AG09319 (cell line): Measurements from ENCODE around the gene FAM219B.

Experiments used
- DNase-seq: peaks from one replicate; pipeline ENCODE4 v3.0.0-alpha.2; 2010; ENCODE audit warnings: low read depth; ENCODE audit errors: extremely low read depth
- CTCF ChIP-seq: IDR thresholded peaks from 2 replicates; pipeline ENCODE4 v1.5.1; 2011; ENCODE audit warnings: low read depth, mild to moderate bottlenecking, inconsistent platforms, low read length, moderate library complexity

FAM219B gene

DNA sequence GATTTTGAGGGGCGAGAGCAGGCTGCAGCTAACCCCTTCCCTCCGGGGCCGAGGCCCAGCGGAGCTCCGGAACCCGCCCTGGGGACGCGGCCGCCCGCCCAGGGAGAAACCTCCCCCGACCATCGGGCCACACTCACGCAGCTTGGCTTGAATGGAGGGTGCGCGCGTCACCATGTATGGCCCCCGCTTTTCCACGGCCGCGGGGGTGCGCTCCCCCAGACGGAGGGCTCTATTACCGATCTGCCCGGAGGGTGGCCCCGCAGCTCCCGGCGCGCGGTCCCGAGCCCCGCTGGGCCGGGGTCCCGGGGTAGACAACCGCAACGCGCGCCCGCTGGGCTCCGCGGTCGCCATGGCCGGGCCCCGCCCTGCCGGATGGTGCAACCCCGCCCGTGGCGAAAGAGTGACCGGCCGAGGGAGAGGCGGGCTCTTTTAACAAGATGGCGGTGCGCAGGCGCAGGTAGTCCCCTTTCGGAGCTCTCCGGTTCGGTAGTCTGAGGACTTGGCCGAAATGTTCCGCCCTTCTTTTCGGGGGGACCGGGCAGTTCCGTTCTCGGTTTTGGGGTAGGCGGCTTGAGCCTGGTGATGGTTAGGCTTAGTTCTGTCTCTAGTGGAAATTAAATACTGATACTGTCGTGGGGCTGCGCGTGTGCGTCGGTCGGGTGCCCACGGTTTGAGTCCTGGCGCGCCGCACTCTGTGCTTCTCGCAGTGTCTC is at the start of gene FAM219B:
Gene FAM219B (minus strand): TSS at position 402 of the 713 bp plus-strand sequence. CDS start 51 bp downstream, at position 351.
- peak; percentile 65 for DNase-seq
- TF ChIP-seq CTCF = no peak

GRCh38 chr15:74955796-74956647 is 49.4 kb upstream of the FAM219B start:
- DNase-seq = no peak

DNA sequence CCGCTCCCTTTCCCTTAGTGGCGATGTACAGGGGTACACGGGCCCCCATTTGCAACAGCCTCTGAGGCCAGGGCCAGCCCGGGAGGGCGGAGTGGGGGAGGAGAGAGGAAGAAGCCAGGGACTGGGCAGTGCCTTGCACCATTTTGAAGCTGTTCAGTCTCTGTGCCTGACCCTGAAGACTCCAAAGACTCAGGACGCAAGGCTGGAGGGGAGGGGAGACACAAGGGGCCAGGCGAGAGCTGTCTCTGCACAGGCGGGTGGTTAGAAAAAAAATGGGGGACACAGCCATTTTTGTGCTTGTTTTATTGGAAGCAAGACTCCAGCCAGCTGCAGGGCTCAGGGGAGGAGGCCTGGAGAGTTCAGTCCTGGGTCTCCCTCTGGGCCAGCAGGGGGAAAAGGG is 48.4 kb upstream of the FAM219B start:
- no peak for DNase-seq
- TF ChIP-seq CTCF = no peak

More at GRCh38 chr15:74955796-74956647, 49.4 kb upstream of the FAM219B start:
- peak; percentile 43 for TF ChIP-seq CTCF

GRCh38 chr15:74954515-74954914 is 47.9 kb upstream of the FAM219B start:
- no peak for TF ChIP-seq CTCF
- DNase-seq = no peak

GRCh38 chr15:74951006-74951405 is 44.4 kb upstream of the FAM219B start:
- TF ChIP-seq CTCF = no peak
- DNase-seq = no peak

DNA sequence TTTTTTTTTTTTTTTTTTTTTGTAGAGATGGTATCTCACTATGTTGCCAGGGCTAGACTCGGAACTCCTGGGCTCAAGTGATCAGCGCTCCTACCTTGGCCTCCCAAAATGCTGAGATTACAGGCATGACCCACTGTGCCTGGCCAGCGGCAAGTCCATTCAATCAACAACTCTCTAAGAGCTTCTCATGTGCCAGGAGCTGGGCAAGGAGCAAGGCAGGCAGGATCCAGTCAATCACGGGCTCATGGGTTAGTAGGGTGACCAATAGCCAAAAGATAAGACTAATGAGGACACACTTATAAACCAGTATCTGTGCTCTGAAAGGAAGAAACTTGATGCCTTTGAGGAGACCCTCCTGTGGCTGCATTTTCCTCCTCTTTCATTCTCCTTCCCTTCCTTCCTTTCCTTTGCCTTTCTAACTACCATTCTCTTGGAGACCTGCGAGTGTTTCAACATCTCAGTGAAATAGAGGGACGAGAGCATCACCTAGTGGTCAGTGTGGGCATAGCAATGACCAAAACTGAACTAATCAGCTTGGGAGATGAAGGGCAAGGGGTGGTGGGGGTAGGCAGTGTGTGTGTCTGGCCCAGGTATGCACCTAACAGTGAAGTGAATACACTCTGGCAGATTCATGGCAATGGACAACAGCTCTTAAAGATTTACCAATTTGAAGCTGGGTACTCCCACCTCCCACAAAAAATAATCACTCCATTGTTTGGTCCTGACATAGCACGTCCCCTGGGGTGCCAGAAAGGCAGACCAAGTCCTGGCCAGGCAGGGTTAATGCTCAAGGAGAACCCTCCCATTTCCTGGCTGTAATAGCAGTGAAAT is 43.6 kb upstream of the FAM219B start:
- no peak; the same call in none of the 2 replicates for TF ChIP-seq CTCF
- no peak for DNase-seq
